GM12873 (cell line): ENCODE data around the gene ANKRD9.

Experiments used
- TF ChIP-seq, protein P1 (sequence below): IDR thresholded peaks from 2 replicates; pipeline ENCODE4 v1.5.1; 2012; ENCODE audit warnings: low read depth, mild to moderate bottlenecking, moderate library complexity, low read length, control low read depth; ENCODE audit not compliant: insufficient read depth; ENCODE audit errors: missing control alignments

ANKRD9 gene

DNA sequence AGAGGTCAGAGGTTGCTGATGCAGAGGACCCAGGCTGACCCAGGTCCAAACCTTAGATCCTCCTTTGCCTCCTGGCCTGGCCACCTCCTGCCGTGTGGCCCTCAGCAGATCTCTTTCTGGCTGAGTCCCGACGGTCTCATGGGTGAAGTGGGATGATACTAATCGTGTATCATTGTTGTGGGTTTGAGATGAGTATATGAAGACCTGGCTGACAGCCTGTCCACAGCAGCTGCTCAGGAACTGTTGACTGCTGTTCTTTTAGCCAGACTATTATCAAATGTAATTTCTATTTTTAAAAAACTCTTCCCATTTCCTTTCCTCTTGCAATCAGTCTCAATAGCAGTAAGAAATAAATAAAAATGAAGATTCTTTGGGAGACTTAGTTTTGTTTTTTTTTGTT, 45.6 kb downstream of the ANKRD9 start:
- TF ChIP-seq, protein P1, sequence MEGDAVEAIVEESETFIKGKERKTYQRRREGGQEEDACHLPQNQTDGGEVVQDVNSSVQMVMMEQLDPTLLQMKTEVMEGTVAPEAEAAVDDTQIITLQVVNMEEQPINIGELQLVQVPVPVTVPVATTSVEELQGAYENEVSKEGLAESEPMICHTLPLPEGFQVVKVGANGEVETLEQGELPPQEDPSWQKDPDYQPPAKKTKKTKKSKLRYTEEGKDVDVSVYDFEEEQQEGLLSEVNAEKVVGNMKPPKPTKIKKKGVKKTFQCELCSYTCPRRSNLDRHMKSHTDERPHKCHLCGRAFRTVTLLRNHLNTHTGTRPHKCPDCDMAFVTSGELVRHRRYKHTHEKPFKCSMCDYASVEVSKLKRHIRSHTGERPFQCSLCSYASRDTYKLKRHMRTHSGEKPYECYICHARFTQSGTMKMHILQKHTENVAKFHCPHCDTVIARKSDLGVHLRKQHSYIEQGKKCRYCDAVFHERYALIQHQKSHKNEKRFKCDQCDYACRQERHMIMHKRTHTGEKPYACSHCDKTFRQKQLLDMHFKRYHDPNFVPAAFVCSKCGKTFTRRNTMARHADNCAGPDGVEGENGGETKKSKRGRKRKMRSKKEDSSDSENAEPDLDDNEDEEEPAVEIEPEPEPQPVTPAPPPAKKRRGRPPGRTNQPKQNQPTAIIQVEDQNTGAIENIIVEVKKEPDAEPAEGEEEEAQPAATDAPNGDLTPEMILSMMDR, result no peak

GRCh38 chr14:102462391-102462790, 47.2 kb downstream of the ANKRD9 start:
- TF ChIP-seq, protein P1, result no peak

DNA sequence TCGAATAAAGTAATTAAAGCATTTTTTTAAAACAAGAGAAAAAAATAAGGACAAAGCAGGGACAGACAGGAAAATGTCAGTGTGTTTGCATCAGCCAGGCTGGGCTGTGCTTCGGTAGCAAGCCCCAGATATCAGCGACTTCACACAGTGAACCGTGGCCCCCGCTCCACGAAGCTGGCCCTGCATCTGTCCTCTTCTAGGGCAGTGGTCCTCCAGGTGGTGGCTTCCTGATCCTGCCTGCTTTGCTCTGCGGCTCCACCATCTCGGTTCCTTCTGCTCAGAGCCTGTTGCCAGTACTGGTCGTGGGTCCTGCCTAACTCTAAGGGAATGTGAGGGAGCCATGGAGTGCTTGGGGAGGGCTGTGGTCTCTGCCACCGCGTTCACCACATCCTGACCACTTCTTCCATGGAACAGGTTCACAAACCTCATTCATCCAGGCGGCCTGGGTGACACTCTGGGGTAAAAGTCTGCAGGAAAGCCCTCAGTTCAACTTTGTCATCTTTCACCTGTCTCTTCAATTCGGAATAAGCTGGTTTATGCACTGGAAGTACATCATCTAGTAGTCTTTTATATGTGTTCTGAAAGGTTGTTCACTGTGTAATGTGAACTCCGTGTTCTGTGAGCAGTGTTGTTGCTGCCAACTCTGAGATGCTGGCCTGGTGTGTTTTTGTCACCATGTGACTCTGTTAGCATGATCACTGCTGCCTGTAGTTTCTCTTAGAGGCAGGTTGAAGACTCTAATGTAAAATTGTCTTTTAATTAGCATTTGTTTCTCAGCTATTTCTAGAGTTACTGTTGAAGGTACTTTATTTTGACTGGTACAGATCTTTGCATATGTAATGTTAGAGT, 47.9 kb downstream of the ANKRD9 start:
- TF ChIP-seq, protein P1, result no peak

DNA sequence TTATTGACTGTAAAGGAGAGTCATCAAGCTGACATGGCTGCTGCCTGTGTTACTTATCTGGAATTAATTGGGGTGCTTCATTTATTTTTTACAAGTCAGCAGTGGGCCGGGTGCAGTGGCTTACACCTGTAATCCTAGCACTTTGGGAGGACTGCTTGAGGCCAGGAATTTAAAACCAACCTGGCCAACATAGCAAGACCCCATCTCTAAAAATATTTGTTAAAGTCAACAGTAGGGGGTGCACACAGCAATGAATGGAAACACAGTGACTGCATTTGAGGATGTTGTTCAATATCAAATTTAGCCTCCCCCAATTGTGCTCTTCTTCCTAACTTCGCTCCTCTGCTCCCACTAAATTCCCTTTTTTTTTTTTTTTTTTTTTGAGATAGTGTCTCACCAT, 52.1 kb downstream of the ANKRD9 start:
- TF ChIP-seq, protein P1, result no peak

DNA sequence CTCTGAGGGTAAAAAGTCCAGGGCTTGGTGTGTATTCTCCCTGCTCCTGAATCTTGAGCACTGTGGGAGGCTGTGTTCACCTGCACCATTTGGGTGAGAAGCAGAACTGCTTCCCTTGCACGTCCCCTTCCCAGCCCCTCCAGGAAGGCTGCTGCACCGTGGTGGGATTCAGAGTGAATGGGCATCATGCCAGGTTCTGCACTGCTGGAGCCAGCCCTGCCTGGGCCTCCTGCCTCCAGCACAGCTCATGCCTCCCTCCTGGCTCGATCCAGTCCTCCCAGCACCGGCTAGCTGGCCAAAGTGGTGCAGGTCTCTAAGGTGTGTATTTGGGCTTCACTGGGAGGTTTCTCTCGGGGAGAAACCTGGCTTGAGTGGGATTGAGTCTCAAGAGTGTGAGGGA, 54.9 kb downstream of the ANKRD9 start:
- TF ChIP-seq, protein P1, result no peak

GRCh38 chr14:102452302-102452701, 57.3 kb downstream of the ANKRD9 start:
- TF ChIP-seq, protein P1, result no peak
